Testis (tissue), 2 donors: ENCODE data around the gene PPP1R13L.

Experiments
- CTCF ChIP-seq, 3 experiments: fragments of 450-650 bp in 2 of 3; fragments of 200-600 bp in 1 of 3; sonication (generic) in 1 of 3; IDR thresholded peaks; one replicate each; pipeline ENCODE4 v1.5.1; 2016 to 2019; ENCODE audit warnings: antibody characterized with exemption in 3 of 3, mild to moderate bottlenecking in 2 of 3, moderate library complexity in 1 of 3
- POLR2A ChIP-seq: fragments of 450-650 bp; IDR thresholded peaks from one replicate; pipeline ENCODE4 v1.6.1; 2017; ENCODE audit warnings: antibody characterized with exemption, mild to moderate bottlenecking, moderate library complexity

GRCh38 chr19:45380107-45380506 lies 24.8 kb downstream of the PPP1R13L start:
- TF ChIP-seq CTCF (IDR thresholded peaks at IDR 0.05) (no peak), POLR2A (no peak)
